Endothelial cell of hepatic sinusoid (primary cell): ENCODE measurements around the gene SNRPF.
"Not testable (repeated sequence)": the region's sequence is repeated elsewhere in the genome, so short reads cannot be mapped to it uniquely, and the experiment has no call there.

Experiments
- in situ Hi-C: cut with HindIII; loops from 2 replicates; pipeline ENCODE4 v1.10.0; 2017; ENCODE audit warnings: low sequenced_read_pairs

SNRPF gene

DNA sequence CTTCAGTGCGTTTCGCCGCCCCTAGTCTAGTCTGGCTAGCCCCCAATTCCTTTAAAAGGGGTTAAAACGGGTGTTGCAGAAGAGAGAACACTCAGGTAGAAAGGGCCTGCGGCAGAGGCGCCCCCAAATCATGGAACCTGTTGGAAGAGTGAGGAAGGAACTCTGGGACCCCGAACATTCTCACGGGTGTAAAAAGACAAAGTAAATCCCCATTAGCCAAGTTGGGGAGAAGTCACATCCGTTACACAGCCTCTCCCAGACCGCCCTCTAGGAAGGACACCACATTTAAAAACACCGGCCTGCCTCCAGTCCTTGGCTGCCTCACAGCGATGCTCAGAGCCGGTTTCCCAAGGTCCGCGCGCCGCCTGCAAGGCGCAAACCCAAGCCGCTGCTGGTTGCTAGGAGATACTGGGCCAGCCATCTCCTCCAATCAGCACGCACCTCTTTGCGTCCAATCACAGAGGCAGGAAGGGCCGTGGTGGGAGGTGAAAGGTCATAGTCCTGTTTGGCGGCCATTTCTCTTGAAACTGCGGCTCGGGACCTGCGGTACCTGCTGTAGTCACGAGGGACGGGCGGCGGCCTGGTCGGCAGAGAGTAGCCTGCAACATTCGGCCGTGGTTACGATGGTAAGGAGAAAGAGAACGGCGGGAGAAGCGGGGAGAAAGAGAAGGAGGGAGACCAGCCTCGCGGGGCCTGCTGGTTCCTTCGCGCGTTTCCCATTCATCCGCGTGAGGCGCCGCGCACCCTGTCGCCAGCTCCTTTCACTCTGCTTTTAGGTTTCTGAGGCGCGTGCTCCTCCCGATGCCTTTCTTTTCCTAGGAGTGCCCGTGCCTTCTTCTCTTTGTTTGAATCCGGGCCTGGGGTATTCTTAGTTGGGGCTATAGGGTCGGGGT lies at the start of gene SNRPF:
Gene SNRPF (plus strand): TSS at position 502 of the 893 bp plus-strand sequence. CDS start 122 bp downstream, at position 624.
- in situ Hi-C loops, result loop anchor here (5.0 kb wide), 1 partner anchor 84 kb away; the partner anchor contains the start of genes AMDHD1 and CCDC38

DNA sequence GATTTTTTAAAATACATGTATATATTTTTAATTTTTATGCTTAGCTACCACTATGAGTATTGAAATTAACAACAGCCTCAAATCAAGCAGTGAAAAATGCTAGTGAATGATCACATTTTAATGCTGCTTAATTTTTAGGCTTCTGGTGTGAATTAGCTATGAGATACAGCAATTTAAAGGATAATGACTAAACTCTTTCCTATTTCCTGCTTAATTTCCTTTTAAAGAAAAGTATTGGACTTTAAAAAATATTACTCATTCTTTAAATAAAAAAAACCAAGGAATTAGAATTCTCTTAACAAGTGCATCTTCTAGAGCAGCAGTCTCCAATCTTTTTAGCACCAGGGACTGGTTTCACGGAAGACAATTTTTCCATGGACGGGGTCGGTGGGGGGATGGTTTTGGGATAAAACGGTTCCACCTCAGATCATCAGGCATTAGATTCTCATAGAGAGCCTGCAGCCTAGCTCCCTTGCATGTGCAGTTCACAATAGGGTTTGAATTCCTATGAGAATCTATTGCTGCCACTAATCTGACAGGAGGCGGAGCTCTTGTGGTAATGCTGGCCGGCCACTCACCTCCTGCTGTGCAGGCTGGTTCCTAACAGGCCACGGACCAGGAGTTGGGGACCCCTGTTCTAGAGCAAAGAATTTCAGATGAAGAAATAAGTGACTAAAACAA lies 49.6 kb upstream of the SNRPF start:
- in situ Hi-C loops, result no loop called here

DNA sequence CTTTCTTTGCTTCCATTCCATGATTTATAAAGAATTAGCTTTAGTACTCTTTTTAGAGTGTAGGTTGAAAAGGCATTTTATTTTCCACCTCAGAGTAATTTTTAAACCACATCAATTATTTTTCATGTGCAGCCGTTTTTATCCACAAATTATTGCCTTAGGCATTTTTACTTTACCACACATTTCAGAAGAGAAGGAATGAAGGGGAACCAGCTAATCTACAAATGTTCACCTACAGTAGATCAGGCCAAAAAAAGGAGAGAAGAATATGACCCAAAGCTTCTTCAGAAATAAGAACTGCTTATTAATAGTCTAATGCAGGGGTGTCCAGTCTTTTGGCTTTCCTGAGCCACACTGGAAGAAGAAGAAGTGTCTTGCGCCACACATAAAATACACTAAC lies 48.3 kb upstream of the SNRPF start:
- in situ Hi-C loops, result loop anchor here (10.0 kb wide), 1 partner anchor 226 kb away; no protein-coding TSS in a partner anchor

DNA sequence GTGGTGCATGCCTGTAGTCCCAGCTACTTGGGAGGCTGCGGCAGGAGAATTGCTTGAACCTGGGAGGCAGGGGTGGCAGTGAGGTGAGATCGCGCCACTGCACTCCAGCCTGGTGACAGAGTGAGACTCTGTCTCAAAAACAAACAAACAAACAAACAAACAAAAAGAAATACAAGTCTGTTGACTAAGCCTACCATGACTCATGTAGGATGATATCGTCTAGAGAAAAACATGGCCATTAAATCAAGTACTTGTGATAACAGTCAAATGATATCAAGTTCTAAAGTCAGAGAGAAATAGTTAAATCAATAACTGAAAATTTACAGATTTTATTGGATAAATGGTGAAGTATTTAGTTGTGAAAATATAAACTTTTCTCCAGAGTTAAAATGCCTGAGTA lies 46.6 kb upstream of the SNRPF start:
- in situ Hi-C loops, result loop anchor here (10.0 kb wide), 1 partner anchor 227 kb away; no protein-coding TSS in a partner anchor

DNA sequence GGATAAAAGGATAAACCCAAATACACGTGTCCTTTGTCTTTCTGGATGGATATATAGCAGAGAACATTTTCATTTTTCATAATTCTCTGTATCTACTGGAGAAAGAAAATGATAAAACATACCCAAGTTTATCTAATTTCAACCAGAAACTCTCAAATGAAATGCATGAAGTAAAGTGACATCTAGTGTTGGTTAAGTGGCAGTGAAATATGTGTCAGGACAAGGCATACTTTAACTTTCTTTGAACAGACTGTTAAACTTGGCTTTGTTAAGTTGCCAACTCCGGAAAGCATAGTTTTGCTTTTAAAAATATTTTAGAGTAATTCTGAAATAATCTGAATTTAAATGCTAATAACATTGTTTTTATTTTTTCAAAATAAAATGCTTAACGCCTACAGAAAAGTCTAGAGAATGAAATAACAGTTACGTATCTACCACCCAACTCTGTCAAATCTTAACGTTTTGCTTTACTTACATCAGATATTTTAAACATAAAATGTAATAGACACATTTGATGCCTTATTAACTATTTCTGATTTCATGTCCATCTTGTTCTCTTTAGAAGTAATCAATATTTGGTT lies 43.0 kb upstream of the SNRPF start:
- in situ Hi-C loops, result loop anchor here (10.0 kb wide), 1 partner anchor 231 kb away; no protein-coding TSS in a partner anchor

DNA sequence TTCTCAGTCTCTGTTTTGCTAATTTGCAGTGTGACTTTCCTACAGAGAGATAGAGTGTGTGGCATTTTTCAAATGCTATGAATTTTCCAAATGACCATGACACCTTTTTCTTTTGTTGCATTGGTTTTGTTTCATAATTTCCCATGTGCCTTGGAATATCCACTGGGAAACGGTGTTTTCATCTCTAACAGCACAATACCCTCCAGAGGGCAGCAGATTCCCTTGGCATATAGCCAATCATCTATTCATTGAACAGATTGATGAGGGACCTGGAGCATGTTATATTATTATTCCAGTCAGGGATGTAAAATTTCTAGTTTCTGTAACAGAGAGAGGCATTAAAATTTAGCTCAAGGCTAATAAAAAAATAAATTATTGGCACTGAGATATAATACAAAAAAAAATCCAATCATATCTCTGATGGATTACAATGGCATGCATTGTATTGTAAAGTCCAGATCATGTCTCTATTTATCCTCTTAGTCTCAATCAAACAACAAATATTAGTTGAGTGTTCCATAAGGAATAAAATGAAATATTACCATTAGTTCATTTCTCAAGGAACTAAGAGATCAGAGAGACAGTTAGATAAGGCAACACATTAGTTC lies 38.6 kb upstream of the SNRPF start:
- in situ Hi-C loops, result no loop called here

DNA sequence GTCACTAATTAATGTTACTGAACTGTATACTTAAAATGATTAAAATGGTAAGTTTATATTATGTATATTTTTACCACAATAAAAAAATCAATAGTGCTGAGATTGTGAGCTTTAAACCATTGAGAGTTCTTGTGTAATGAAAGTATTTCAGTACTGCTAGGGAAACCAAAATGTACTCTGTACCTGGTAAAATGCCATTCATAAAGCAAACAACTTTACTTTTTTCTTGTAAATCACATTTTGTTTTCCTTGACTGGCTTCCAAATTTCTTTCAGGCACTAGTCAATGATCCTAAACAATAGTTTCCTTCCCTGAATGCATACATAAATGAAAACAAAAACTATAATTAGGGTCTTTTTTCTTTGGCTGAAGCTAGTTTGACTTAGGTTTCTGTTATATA lies 29.4 kb upstream of the SNRPF start:
- in situ Hi-C loops, result no loop called here

DNA sequence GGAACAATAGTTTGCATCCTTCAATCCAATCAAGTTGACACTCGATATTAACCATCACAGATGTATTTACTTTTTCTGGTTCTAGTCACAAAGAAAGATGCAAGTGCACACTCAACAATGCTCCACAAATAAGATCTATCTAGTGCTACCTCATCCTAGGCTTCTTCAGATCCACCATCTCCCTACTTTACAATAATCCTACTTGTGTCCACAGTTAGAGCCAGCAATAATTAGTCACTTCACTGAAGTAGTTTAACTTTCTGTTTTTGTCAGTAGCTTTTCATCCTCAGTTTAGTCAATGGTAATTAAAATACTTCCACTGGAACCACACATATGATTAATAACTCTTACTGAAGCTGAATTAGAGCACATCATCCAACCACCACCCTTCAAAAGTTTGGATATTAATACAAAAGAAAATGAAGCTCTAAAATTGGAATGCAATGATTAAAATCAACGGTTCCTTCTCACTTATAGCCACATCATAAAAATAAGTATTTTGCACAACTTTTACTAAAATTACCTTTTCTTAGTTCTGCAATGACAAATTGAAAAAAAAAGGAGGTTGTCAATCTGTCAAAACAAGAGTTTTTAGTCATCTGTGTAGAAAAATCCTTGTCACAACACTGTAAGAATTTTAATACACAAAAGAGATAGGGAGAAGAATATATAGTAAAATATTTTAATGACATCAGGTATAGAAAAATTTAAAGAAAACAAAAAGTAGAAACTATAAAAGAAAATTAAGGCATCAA lies 28.2 kb upstream of the SNRPF start:
- in situ Hi-C loops, result no loop called here

DNA sequence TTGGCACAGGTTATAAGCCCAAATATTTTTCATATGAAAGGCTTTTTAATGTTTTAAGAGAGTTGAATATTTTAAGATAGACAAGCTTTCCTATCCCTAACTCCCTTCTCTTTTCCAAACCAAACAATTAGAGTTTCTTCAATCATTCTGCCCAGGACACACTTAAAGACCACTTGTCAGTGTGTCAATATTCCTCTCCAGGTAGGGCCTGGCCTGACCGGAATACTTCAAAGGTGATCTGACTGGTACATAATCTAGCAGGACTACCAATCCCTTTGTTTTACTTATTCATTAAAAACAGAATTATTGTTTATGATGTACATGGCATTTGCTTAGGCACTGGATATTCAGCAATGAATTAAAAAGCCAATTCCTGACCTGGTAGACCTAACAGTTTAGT lies 24.2 kb upstream of the SNRPF start:
- in situ Hi-C loops, result no loop called here

DNA sequence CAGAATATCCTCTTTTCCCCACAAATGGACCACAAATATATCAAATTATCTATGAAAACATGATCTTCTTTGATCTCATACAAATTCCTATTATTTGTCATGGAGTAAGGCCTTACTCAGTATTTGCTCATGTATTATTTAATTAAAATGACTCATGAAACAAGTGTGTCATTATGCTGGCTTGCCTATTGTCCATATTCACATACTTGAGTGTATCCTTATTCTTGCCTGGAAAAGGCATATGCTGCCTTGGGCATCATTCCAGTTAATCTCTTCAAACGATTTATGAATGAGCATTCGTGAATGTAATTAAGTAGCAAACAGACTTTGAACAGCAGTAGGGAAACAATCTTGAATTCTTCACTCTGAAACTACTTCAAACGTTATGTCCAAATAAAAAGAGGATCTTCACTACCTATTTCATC lies 22.6 kb upstream of the SNRPF start:
- in situ Hi-C loops, result no loop called here

DNA sequence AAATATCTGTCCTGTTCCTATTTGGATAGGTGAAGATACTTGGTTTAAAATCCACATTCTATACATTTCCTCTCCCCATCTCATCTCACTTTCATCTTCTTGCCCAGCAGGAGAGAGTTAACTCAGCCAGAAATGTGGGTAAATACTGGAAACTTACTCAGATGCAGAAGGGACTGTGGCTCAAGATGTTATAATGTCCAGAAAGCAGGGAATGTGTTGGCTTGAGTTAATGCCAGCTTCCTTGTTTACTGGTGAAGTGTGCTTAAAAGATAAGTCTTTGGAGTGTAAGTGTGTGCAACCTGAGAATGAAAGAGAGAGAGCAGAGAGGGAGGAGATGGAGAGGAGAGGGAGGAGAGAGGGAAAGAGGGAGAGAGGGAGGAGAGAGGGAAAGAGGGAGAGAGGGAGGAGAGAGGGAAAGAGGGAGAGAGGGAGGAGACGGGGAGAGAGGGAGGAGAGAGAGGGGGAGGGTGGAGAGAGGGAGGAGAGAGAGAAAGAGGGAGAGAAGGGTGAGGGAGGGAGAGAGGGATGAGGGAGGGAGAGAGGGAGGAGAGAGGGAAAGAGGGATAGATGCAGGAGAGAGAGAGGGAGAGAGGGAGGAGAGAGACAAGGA lies 22.0 kb upstream of the SNRPF start:
- in situ Hi-C loops, result no loop called here

DNA sequence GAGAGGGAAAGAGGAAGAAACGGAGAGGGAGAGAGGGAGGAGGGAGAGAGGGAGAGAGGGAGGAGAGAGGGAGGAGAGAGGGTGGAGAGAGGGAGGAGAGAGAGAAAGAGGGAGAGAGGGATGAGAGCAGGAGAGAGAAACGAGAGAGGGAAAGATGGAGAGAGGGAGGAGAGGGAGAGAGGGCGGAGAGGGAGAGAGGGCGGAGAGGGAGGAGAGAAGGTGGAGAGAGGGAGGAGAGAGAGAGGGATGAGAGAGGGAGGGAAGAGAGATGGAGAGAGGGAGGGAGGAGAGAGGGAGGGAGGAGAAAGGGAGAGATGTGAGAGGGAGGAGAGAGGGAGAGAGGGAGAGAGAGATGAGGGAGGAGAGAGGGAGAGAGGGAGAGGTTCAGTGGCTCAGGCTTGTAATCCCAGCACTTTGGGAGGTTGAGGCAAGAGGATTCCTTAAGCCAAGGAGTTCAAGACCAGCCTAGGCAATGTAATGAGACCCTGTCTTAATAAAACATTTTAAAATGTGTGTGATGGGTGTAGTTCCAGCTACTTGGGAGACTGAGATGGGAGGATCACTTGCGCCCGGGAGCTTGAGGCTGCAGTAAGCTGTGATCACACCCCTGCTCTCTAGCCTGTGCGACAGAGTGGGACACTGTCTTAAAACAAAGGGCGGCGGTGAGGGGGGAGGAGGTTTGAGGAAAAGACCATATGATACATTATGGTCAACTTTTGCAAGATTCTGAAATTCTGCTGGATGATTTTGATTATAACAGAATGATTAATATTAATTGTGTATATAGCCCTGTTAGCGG lies 21.3 kb upstream of the SNRPF start:
- in situ Hi-C loops, result no loop called here

DNA sequence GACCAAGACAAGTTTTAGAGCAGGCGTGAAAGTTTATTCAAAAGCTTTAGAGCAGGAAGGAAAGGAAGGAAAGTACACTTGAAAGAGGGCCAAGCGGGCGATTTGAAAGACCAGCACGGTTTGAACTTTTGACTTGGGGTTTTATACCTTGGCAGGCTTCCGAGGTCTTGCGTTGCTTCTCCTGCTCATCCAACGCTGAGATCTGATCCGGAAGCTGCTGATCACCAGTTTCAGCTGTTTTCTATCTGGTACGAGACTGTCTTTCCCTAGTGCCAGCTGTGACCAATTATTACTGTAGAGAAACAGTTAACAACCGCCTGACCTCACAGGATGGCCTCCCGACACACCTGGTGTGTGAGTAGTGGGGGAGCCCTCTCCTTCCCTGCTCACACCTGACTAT lies 20.6 kb upstream of the SNRPF start:
- in situ Hi-C loops, result no loop called here

DNA sequence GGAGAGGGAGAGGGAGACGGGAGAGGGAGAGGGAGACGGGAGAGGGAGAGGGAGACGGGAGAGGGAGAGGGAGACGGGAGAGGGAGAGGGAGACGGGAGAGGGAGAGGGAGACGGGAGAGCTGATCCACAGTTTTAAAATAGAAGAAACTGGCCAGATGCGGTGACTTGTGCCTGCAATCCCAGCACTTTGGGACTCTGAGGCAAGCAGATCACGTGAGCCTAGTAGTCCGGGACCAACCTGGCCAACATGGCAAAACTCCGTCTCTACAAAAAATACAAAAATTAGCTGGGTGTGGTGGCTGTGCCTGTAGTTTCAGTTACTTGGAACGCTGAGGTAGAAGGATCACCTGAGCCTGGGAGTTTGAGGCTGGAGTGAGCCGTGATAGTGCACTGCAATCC lies 16.3 kb upstream of the SNRPF start:
- in situ Hi-C loops, result not testable (repeated sequence)

DNA sequence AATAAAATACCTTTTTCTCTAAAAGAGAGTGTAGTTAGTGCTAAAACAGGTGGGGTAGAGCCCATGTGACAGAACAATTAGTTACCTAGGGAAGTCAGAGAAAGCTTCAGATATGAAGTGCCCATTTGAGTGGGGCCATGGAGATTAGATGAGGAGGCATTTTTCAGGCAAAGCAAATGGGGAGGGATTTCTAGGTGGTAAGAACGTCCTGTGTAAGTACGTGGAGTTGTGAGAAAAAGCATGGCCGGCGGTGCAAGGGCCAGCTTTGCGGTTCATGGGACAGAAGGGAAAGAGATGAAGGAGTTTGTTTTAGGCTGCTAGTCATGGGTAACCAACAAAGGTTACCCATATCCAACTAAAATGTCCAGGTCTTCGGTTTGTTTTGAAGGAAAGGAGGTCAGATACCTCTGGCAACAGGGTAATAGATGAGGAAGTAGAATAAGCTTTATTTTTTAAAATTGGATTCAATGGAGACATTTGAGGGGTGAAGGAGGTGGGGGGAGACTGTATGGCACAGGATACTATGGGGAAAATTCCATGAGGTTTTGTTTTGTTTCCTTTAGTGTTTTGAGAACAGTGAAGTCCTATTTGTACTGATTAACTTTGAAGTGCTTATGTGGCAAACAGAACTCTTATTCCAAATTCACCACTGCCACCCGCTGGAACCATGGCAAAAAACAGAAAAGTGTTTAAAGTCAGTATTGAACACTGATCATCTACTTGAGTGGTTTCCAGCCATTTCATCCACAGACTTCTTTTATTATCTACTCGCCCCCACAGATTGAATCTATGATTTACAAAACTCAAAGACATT lies 10.0 kb upstream of the SNRPF start:
- in situ Hi-C loops, result no loop called here

DNA sequence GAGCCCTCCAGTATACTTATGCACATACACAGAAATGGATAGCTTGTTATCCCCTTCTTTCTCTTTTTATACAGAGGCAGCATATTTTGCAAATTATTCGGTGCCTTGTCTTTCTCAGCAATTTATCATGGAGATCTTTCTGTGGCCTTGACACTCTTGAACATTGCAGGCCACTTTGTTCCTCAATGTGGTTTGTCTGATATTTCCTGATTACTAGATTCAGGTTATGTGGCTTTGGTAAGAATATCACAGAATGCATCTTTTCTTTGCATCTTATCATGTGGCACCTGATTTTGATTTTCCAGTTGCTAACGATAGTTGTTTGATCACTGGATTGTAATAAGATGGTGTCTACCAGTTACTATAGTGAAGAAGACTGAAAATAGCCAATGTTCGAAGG lies 7.1 kb upstream of the SNRPF start:
- in situ Hi-C loops, result no loop called here

DNA sequence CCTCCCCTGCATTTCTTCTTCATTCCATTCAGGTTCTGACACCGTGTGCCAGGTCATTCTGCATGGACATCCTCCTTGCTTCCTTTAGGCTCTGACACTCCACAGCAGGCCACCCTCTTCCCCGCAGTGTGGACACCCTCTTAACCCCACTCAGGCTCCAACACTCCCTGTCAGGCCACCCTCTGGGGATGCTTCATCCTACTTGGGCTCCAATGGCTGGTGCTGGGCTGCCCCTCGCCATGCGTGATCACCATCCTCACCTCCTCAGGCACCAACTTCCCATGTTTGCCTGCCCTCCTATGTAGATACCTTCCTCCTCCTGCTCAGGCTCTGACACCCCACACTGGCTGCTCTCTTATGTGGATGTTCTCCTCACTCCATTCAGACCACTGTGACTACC lies 6.6 kb upstream of the SNRPF start:
- in situ Hi-C loops, result no loop called here

DNA sequence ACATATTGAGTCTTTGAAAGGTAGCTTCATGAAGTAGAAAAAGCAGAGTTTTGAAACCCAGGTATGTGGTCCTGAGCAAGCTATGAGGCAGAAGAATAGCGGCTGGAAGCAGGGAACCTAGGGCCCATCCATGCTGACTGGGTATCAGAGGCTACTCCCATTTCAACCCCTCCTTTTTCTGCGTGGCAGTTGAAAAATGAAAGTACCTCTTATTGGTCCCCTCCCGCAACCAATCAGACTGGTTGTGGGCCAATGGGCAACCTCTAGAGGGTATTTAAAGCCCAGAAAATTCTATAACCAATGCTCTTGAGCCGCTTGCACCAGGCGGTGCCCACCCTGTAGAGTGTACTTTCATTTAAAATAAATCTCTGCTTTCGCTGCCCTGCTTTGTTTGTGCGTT lies 1.6 kb upstream of the SNRPF start:
- in situ Hi-C loops, result loop anchor here (5.0 kb wide), 1 partner anchor 85 kb away; the partner anchor contains the start of genes AMDHD1 and CCDC38
